Midbrain (tissue), 1 donor: ENCODE measurements around the gene SCYL2.
"Not testable (repeated sequence)": the region's sequence is repeated elsewhere in the genome, so short reads cannot be mapped to it uniquely, and the experiment has no call there.

Experiments used
- DNase-seq: peaks from one replicate; lab custom pipeline; 2025; lab: John Stamatoyannopoulos, UW

SCYL2 gene

DNA sequence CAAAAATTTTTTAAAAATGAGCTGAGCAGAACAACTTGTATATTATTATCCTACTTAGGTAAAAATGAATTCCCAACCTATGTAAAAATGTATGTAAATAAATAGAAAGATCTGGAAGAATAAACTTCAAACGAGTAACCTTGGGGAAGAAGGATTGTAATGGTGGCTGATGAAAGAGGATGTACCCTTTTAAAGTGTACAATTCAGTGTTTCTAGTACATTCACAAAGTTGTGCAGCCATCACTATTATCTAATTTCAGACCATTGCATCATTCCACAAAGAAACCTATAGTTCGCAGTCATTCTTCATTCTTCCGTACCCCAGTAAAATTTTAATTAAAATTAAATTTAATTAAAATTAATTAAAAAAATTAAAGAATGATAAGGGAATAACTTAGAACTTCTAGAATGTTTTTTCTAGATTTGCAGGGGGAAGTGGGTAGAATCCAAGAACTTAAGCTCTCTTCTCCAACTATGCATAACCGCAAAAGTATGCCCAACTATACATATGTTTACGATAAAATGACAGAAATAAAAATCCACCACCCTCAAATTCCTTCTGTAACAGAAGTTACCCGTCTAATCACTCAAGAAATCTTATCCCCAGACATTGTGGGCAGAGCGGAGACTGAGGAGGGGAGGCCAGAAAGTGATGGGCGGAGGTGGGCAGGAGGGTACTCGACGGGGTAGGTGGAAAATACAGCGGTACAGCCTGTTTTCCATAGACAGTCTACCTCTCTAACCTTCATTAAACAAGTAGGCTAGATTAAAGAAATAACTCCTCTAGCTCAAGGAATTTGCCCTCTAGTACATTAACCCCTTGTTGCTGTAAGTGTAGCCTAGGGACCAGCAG is 1.0 kb upstream of the SCYL2 start:
- no peak for DNase-seq

DNA sequence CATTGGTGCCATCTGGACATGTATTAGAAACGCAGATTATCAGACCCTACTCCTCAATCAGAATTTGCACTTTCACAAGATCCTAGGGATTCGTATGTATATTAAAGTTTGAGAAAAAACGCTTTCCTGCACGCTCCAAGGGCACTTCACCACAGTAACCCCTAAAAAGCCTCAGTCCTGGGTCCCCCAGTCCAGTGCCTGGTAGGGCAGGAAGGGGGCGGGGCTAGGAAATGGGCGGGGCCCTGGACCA is 467 bp upstream of the SCYL2 start:
- no peak for DNase-seq

GRCh38 chr12:100267603-100268281 is 765 bp downstream of the SCYL2 start:
- DNase-seq, result no peak

- no peak for DNase-seq
Observed at GRCh38 chr12:100268835-100269564, 2.0 kb downstream of the SCYL2 start.

DNA sequence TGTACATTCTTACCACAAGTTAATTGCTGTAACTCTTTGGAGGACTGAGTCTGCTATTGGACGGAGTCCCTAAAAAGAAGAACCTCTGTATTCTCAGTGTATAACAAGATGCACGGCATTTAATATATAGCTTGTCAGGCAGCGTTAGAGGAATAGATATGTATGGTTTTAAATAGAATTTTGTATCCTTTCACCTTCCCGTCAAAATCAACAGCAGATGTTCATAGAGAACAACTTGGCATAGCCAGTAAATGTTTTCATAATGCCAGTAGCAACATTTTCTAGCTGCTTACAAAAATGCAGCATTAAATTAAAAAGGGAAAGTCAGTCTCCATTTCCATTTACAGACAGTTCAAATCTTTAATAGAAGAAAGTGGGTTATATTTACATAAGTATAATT is 6.8 kb downstream of the SCYL2 start:
- DNase-seq, result no peak

- DNase-seq, result no peak
Observed at GRCh38 chr12:100274291-100274690, 7.3 kb downstream of the SCYL2 start.

GRCh38 chr12:100279159-100279558 is 12.2 kb downstream of the SCYL2 start:
- no peak for DNase-seq

- no peak for DNase-seq
Observed at GRCh38 chr12:100279607-100280244, 12.7 kb downstream of the SCYL2 start.

DNA sequence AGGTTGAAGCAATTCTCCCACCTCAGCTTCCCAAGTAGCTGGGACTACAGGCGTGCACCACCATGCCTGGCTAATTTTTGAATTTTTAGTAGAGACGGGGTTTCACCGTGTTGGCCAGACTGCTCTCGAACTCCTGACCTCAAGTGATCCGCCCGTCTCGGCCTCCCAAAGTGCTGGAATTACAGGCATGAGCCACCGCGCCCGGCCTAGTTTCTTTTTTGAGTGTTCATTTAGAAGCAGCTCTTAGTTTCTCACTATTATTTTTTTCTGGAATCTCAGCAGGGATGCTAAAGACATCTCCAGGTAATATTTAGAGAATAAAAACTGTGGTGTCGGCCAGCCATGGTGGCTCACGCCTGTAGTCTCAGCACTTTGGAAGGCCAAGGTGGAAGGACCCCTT is 17.6 kb downstream of the SCYL2 start:
- DNase-seq, result not testable (repeated sequence)

GRCh38 chr12:100289038-100289437 is 22.1 kb downstream of the SCYL2 start:
- no peak for DNase-seq

- no peak for DNase-seq
Observed at GRCh38 chr12:100290016-100290415, 23.0 kb downstream of the SCYL2 start.

DNA sequence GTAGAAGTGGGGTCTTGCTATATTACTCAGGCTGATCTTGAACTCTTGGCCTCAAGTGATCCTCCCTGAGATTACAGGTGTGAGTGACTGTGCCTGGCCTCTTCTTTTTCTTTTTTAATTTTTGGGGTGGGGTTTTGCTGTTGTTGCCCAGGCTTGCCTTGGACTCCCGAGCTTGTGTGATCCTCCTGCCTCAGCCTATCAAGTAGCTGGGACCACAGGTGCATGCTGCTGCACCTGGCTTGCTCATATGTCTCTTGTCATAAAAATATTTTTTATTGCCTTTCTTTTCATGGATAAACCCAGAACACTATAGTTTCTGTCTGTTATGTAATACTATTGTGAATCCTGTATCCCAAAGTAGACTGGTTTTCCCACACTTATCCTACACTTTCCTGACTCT is 26.0 kb downstream of the SCYL2 start:
- DNase-seq, result no peak

GRCh38 chr12:100294366-100294765 is 27.4 kb downstream of the SCYL2 start:
- DNase-seq, result not testable (repeated sequence)

DNA sequence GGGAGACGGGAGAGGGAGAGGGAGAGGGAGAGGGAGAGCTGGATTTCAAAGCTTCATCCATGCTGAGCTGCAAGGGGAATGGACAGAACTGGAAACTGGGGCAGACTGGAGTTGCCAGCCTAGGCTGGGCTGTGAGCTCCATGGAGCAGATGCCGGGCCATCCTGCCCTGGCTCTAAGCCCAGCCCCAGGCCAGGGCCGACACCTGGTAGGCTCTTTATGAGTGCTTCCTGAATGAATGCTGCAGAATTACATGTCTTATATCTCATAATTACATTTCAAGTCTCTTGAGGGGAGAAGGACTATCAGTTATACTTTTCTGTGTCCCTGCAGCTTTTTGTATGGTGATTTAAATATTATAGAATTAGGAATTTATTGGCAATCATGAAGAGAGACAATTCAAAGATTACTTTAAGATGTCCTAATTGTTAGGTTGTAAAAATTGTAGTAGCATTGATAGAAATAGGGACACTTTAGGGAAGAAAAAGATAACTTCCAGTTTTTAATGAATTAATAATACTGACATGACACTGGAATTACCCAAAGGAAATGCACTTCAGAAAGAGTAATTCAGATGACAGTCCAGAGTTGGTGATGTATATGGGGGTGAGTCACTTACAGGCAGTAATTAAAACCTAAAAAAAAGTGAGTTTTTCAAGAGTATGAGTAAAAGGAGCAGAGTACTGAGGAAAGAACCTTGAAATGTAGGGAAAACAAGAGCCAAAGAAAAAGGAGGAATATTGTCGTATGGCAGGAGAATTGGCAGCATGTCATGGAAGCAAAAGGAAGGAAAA is 29.0 kb downstream of the SCYL2 start:
- no peak for DNase-seq

- no peak for DNase-seq
Observed at GRCh38 chr12:100302081-100302480, 35.1 kb downstream of the SCYL2 start.

GRCh38 chr12:100303831-100304230 is 36.9 kb downstream of the SCYL2 start:
- no peak for DNase-seq

DNA sequence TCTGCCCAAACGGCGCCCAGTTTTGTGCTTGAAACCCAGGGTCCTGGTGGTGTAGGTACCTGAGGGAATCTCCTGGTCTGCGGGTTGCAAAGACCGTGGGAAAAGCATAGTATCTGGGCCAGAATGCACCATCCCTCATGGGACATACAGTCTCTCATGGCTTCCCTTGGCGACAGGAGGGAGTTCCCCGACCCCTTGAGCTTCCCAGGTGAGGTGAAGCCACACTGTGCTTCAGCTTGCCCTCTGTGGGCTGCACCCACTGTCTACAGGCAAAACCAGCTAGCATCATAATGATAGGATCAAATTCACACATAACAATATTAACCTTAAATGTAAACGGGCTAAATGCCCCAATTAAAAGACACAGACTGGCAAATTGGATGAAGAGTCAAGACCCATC is 37.4 kb downstream of the SCYL2 start:
- DNase-seq, result not testable (repeated sequence)

DNA sequence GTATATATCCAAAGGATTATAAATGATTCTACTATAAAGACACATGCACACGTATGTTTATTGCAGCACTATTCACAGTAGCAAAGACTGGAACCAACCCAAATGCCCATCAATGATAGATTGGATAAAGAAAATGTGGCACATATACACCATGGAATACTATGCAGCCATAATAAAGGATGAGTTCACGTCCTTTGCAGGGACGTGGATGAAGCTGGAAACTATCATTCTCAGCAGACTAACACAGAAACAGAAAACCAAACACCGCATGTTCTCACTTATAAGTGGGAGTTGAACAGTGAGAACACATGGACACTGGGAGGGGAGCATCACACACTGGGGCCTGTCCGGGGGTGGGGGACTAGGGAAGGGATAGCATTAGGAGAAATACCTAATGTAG is 41.2 kb downstream of the SCYL2 start:
- DNase-seq, result not testable (repeated sequence)

DNA sequence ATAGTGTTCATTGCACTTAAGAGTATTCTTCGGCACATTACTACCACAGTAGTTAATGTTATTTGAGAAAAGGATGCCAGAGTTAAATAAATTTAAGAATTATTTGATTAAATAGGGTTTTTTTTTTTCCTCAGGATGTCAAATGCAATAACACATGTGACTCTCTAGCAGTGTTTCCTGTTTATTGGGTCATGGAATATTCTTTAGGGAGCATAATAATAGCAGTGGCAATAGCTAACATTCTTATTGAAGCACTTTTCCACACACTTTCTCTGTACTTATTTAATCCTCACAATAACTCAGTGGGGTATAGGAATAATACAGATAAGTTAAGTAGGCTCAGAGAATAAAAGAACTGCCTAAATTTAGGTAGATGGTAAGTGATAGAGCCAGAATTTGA is 44.3 kb downstream of the SCYL2 start:
- no peak for DNase-seq

- DNase-seq, result no peak
Observed at GRCh38 chr12:100317371-100317770, 50.4 kb downstream of the SCYL2 start.

DNA sequence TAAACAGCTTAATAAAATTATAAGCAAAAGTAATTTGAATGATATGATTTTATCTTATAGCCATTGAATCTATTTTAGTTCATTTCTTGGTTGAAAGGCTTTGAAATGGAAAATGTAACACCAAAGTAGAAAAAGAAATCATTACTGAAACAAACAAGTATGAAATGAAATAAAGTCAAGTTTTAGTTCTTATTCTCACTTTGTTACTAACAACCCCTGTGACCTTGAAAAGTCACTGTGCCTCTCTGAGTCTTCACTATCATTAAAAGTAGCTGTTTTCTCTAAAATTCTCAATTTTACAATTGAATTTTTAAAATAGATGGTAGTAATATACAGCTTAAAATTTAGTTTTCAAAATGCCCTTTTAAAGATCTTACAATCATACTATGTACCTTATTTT is 57.5 kb downstream of the SCYL2 start:
- no peak for DNase-seq

- DNase-seq, result no peak
Observed at GRCh38 chr12:100326208-100326607, 59.2 kb downstream of the SCYL2 start.
